Retinal pigment epithelial cell (primary cell): Measurements from ENCODE around the gene PCNX1.

Experiments
- DNase-seq: peaks from one replicate; pipeline ENCODE4 v3.0.0-alpha.2; 2010; ENCODE audit warnings: low read depth
- H3K4me3 ChIP-seq: 2 replicates; pipeline ENCODE4 v1.5.1; 2011; ENCODE audit warnings: mild to moderate bottlenecking, low read length, control low read depth, moderate library complexity
- CTCF ChIP-seq: conservative IDR thresholded peaks from 2 replicates; pipeline ENCODE4 v1.5.1; 2011; ENCODE audit warnings: low read depth, low read length, control low read depth, inconsistent platforms

Gene PCNX1

GRCh38 chr14:70962935-70963334 lies 55.7 kb downstream of the PCNX1 start:
- no peak overlapping the region for H3K4me3 ChIP-seq
- DNase-seq, result no peak
- no peak for TF ChIP-seq CTCF

- DNase-seq, result no peak
- TF ChIP-seq CTCF, result no peak
Measured at GRCh38 chr14:70964492-70964891, 57.2 kb downstream of the PCNX1 start.

GRCh38 chr14:70971560-70971959 lies 64.3 kb downstream of the PCNX1 start:
- TF ChIP-seq CTCF, result no peak
- H3K4me3 ChIP-seq, result no peak overlapping the region
- DNase-seq, result no peak

More at GRCh38 chr14:70964492-70964891, 57.2 kb downstream of the PCNX1 start:
- no peak overlapping the region for H3K4me3 ChIP-seq

- no peak overlapping the region for H3K4me3 ChIP-seq
- TF ChIP-seq CTCF, result peak; percentile 88
- DNase-seq, result peak; percentile 48
Measured at GRCh38 chr14:70972107-70972976, 65.1 kb downstream of the PCNX1 start.

DNA sequence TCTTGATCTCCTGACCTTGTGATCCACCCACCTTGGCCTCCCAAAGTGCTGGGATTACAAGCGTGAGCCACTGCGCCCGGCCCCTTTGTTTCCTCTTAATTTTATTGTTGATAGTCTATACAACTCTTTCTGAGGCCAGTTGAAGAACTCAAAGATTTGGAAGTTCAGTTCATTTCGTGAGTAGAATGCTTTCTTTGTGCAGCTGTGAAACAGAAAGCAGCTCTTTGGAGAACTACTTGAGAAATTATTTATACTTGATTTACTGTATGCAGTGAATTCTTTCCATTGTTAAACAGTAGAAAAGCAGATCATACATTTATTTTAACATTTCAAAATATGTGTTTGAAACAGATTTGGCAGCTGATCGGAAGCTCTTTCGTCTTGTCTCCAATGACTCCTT lies 69.3 kb downstream of the PCNX1 start:
- DNase-seq, result no peak
- TF ChIP-seq CTCF, result no peak
- H3K4me3 ChIP-seq, result no peak overlapping the region

GRCh38 chr14:70981000-70981952 lies 74.0 kb downstream of the PCNX1 start:
- TF ChIP-seq CTCF, result no peak
- no peak for DNase-seq
- H3K4me3 ChIP-seq, result no peak overlapping the region
